Heart left ventricle (tissue), 16 donors: ENCODE data around the gene RNU5D-1. TPM values are rescaled to one million over a fixed set of nuclear protein-coding genes. Genes with fewer than 3 reads are reported as not detected.

Experiments
- ATAC-seq, 4 donors: fragments of 200-7000 bp; cut with Tn5 transposase; one replicate each; pipeline ENCODE4 v1.9.1; 2020 to 2022; ENCODE audit warnings: moderate library complexity in 4 of 4, mild to moderate bottlenecking in 3 of 4, moderate number of reproducible peaks in 1 of 4
- DNase-seq, 5 donors: peaks; one replicate each; pipeline ENCODE4 v3.0.0-alpha.2; 2020
- H3K27ac ChIP-seq, 12 donors: fragments of 200-600 bp; sonication (generic) in 4 of 12; one replicate each; pipeline versions ENCODE4 v1.5.0 to v1.8.0; 2016 to 2022; ENCODE audit warnings: mild to moderate bottlenecking in 2 of 12
- H3K27me3 ChIP-seq, 9 donors: fragments of 200-600 bp; sonication (generic) in 2 of 9; one replicate each; pipeline versions ENCODE4 v1.5.1 to v1.8.0; 2016 to 2022; ENCODE audit warnings: mild to moderate bottlenecking in 3 of 9
- H3K36me3 ChIP-seq, 9 donors: fragments of 200-600 bp; sonication (generic) in 2 of 9; one replicate each; pipeline versions ENCODE4 v1.5.0 to v1.8.0; 2018 to 2022; ENCODE audit warnings: mild to moderate bottlenecking in 2 of 9
- H3K4me1 ChIP-seq, 12 donors: fragments of 200-600 bp; sonication (generic) in 4 of 12; one replicate each; pipeline versions ENCODE4 v1.5.0 to v1.8.0; 2016 to 2022; ENCODE audit warnings: mild to moderate bottlenecking in 3 of 12
- H3K4me3 ChIP-seq, 12 donors: fragments of 200-600 bp; sonication (generic) in 4 of 12; one replicate each; pipeline versions ENCODE4 v1.5.0 to v1.8.0; 2017 to 2022; ENCODE audit warnings: mild to moderate bottlenecking in 9 of 12, moderate library complexity in 4 of 12
- H3K9me3 ChIP-seq, 12 donors: fragments of 200-600 bp; sonication (generic) in 4 of 12; one replicate each; pipeline versions ENCODE4 v1.5.0 to v1.8.0; 2016 to 2022; ENCODE audit warnings: mild to moderate bottlenecking in 1 of 12
- POLR2A ChIP-seq, 2 donors: fragments of 450-650 bp; IDR thresholded peaks; one replicate each; pipeline ENCODE4 v1.6.1; 2017; ENCODE audit warnings: antibody characterized with exemption in 2 of 2, mild to moderate bottlenecking in 2 of 2, moderate library complexity in 2 of 2
- WGBS, 4 donors: extraction: QIAGEN DNeasy Blood & Tissue Kit in 2 of 4; methylation state at CpG; one replicate each; pipeline versions ENCODE4 v1.1.5 to v1.1.7; 2013 to 2018; 5-methylcytosine and 5-hydroxymethylcytosine counted together
- intact Hi-C, 10 donors: fragments of 100-400 bp; cut with DNase I; formaldehyde crosslinking; loops; one replicate each; pipeline versions ENCODE4 v1.11.1 to v1.14.2; 2022
- polyA plus RNA-seq, 2 donors: library from polyadenylated mRNA; stranded (reverse); fragments of 200-250 nt; gene quantifications; one replicate each; pipeline ENCODE4 v1.2.3, GENCODE V29; 2013
- total RNA-seq, 9 donors: library from RNA; depleted of rRNA in 2 of 9; stranded (reverse); fragments of >200 nt in 2 of 9; fragmentation: NEBNext Ultra II Directional in 3 of 9; extraction: Animal tissue kit (Norgen Biotek cat#: 25700) in 3 of 9; gene quantifications; one replicate each; pipeline versions ENCODE4 v1.1.0 to v1.2.4, GENCODE V29; 2016 to 2023
- TF ChIP-seq, protein P1 (sequence below), 12 donors: fragments of 200-600 bp; sonication (generic) in 4 of 12; IDR thresholded peaks; one replicate each; pipeline versions ENCODE4 v1.5.0 to v1.8.0; 2018 to 2022; ENCODE audit warnings: antibody characterized with exemption in 12 of 12, mild to moderate bottlenecking in 5 of 12
- donor health status: ischemic (EF 13 %, LVEDD 7.1; RV severe dilation, severe dysfunction).
- donor health status: healthy with polysubstance abuse.
- donor health status: DM: no; HTN: yes; CAD: no.
- donor health status: DM: no; HTN: no; CAD: no.
- donor health status: ischemic (EF 25% LVEDD 6.9; RV normal size, moderate dysfunction).
- donor health status: ischemic (EF 25% LVEDD 5.7; RV mildly dilated, moderate dysfunction).
- donor health status: healthy.
- donor health status: DM: yes; HTN: yes; CAD: no.
- donor health status: ischemic (EF 35%, LVEDD 5.7; RV mildly dilated, moderate dysfunction).
- donor health status: nonischemic (EF 11% LVEDD 7.7; RV severe dilation, severe dysfunction).
- donor health status: DM: yes; HTN: yes; CAD: no.
- donor health status: PGD.
- donor health status: ischemic (EF 29% LVEDD 5.4; RV normal size, mild dysfunction).
- donor health status: nonischemic (EF 23%, LVEDD 6.1; RV moderate dilation, normal function).

RNU5D-1 gene
- total and polyA plus RNA-seq, 11 donors = not detected

DNA sequence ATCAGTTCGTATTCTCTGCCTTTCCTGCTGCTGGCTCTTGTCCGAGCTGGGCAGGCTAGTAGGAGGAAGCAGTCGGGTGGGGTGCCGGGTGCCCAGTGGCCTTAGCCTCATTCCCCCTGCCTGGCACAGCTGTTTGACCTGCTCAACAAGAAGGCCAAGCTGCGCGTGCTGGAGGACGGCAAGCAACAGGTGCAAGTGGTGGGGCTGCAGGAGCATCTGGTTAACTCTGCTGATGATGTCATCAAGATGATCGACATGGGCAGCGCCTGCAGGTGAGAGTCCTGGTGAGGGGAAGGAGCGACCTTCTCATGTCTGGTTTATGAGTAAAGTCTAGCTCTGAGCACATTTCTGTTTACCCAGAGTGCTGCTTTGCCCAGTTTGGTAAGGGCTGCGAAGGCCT lies 28.1 kb upstream of the RNU5D-1 start:
- Histone ChIP-seq H3K4me1 (peaks cover 0 to 5% (median 0%) of the 10 kb centered on the region in 12 donors), H3K36me3 (peaks cover 0 to 82% (median 0%) of the 10 kb centered on the region in 9 donors), H3K27me3 (no peaks in the 10 kb centered on the region), H3K4me3 (no peak overlapping the region), H3K27ac (no peak overlapping the region), H3K9me3 (no peaks in the 10 kb centered on the region)
- intact Hi-C loops = no loop called here
- TF ChIP-seq, protein P1, sequence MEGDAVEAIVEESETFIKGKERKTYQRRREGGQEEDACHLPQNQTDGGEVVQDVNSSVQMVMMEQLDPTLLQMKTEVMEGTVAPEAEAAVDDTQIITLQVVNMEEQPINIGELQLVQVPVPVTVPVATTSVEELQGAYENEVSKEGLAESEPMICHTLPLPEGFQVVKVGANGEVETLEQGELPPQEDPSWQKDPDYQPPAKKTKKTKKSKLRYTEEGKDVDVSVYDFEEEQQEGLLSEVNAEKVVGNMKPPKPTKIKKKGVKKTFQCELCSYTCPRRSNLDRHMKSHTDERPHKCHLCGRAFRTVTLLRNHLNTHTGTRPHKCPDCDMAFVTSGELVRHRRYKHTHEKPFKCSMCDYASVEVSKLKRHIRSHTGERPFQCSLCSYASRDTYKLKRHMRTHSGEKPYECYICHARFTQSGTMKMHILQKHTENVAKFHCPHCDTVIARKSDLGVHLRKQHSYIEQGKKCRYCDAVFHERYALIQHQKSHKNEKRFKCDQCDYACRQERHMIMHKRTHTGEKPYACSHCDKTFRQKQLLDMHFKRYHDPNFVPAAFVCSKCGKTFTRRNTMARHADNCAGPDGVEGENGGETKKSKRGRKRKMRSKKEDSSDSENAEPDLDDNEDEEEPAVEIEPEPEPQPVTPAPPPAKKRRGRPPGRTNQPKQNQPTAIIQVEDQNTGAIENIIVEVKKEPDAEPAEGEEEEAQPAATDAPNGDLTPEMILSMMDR (IDR thresholded peaks at IDR 0.05) = no peak
- no peak for TF ChIP-seq POLR2A (IDR thresholded peaks at IDR 0.05)
- DNase-seq (no peak), ATAC-seq (no peak)
- WGBS, 4 donors = 86 to 93% (median 90%) methylated on average over 10 to 11 of the region's 11 CpGs

DNA sequence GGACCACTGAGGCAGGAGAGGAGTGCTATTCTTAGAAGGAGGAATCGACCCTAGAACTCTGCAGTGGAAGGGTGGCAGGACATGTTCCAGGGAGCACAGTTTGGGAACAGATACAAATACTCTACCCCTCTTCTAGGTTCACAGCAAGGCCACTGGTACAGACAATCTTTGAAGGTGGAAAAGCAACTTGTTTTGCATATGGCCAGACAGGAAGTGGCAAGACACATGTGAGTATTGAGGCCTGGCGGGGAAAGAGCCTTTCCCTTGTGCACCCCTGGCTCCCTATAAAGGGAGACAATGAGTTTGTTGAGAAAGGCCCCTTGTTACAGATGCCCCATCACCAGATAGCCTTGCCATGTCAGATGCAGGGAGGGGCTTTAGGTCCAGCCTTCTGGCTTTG lies 26.4 kb upstream of the RNU5D-1 start:
- peaks cover 0 to 5% (median 0%) of the 10 kb centered on the region in 12 donors for H3K4me1 ChIP-seq
- DNase-seq (no peak), ATAC-seq (no peak)
- no peaks in the 10 kb centered on the region for H3K27me3 ChIP-seq
- intact Hi-C loops = no loop called here
- no peak overlapping the region for H3K4me3 ChIP-seq
- no peak for TF ChIP-seq POLR2A (IDR thresholded peaks at IDR 0.05)
- TF ChIP-seq, protein P1 (IDR thresholded peaks at IDR 0.05) = no peak
- H3K9me3 ChIP-seq = no peaks in the 10 kb centered on the region
- H3K36me3 ChIP-seq = peaks cover 0 to 84% (median 0%) of the 10 kb centered on the region in 9 donors
- H3K27ac ChIP-seq = no peak overlapping the region
- WGBS, 4 donors = 94 to 98% (median 97%) methylated on average over 2 of the region's 2 CpGs

DNA sequence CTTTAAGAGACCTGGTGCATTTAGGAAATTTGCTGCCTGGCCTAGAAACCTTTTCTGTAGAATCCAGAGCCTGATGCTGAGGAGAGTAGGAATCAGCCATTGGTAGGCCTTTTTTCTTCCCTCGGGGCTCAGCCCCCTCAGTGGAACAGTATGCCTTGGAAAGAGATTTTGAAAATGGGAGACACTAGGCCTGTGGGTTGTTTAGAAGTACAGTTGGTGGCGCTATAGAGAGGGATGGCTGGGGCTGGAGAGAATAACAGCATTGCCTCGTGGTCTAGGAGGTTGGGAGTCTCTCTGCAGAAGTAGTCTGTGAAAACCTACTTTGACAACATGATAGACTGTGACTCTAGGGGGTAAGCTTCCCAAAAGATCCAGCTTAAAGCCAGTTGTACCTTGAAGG lies 16.9 kb upstream of the RNU5D-1 start:
- Histone ChIP-seq H3K27me3 (no peaks in the 10 kb centered on the region), H3K9me3 (no peaks in the 10 kb centered on the region), H3K27ac (no peak overlapping the region), H3K36me3 (peaks cover 0 to 44% (median 0%) of the 10 kb centered on the region in 9 donors), H3K4me3 (no peak overlapping the region), H3K4me1 (no peaks in the 10 kb centered on the region)
- TF ChIP-seq, protein P1 (IDR thresholded peaks at IDR 0.05) = no peak
- TF ChIP-seq POLR2A (IDR thresholded peaks at IDR 0.05) = no peak
- intact Hi-C loops = no loop called here
- DNase-seq (no peak), ATAC-seq (no peak)
- 92 to 97% (median 96%) methylated on average over 3 of the region's 3 CpGs for WGBS, 4 donors

DNA sequence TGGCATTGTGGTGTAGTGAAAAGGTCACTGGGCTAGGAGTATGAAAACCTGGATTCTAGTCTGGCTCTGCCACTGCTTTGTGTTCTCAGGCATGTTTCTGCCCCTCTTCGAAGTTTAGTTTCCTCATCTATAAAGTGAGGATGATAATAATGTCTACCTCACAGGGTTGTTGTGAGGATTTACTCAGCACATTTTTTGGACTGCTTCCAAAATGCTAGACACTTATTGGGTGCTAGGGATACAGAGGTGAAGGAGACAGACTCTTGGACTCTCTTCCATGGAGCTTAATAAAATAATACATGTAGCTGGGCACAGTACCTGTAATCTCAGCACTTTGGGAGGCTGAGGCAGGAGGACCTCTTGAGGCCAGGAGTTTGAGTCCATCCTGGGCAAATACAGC lies 12.2 kb upstream of the RNU5D-1 start:
- no peaks in the 10 kb centered on the region for H3K27me3 ChIP-seq
- no peak overlapping the region for H3K4me3 ChIP-seq
- TF ChIP-seq, protein P1 (IDR thresholded peaks at IDR 0.05) = no peak
- no peak for TF ChIP-seq POLR2A (IDR thresholded peaks at IDR 0.05)
- peaks cover 0 to 13% (median 8%) of the 10 kb centered on the region in 12 donors for H3K4me1 ChIP-seq
- no peak for ATAC-seq
- H3K9me3 ChIP-seq = no peaks in the 10 kb centered on the region
- 86 to 93% (median 92%) methylated on average over 1 of the region's 1 CpG for WGBS, 4 donors
- intact Hi-C loops = no loop called here
- H3K27ac ChIP-seq = no peak overlapping the region
- H3K36me3 ChIP-seq = peaks cover 0 to 14% (median 0%) of the 10 kb centered on the region in 9 donors
- DNase-seq = no peak
